Nephron progenitor cell (in vitro differentiated cells): ENCODE measurements around the gene MT1H.

ENCODE experiments used
- DNase-seq: peaks from one replicate; pipeline ENCODE4 v3.0.0; 2021
- H3K27ac Mint-ChIP-seq: 2 replicates; pipeline ENCODE4 v1.8.0; 2021; ENCODE audit warnings: mild to moderate bottlenecking, moderate library complexity, mixed read lengths
- H3K27me3 Mint-ChIP-seq: 2 replicates; pipeline ENCODE4 v1.8.0; 2021; ENCODE audit warnings: mild to moderate bottlenecking, low read depth, mixed read lengths; ENCODE audit not compliant: poor library complexity
- H3K36me3 Mint-ChIP-seq: 2 replicates; pipeline ENCODE4 v1.8.0; 2021; ENCODE audit warnings: low read depth, mixed read lengths
- H3K4me1 Mint-ChIP-seq: 2 replicates; pipeline ENCODE4 v1.8.0; 2021; ENCODE audit warnings: mixed read lengths
- H3K4me3 Mint-ChIP-seq: 2 replicates; pipeline ENCODE4 v1.8.0; 2021; ENCODE audit warnings: mild to moderate bottlenecking, moderate library complexity, mixed read lengths
- H3K9me3 Mint-ChIP-seq: 2 replicates; pipeline ENCODE4 v1.8.0; 2021; ENCODE audit warnings: mild to moderate bottlenecking, moderate library complexity, mixed read lengths
- TF ChIP-seq, protein P1 (sequence below): fragments of 200-600 bp; sonication (generic); IDR thresholded peaks from 2 replicates; pipeline ENCODE4 v1.5.0; 2021; ENCODE audit warnings: antibody characterized with exemption

MT1H gene

DNA sequence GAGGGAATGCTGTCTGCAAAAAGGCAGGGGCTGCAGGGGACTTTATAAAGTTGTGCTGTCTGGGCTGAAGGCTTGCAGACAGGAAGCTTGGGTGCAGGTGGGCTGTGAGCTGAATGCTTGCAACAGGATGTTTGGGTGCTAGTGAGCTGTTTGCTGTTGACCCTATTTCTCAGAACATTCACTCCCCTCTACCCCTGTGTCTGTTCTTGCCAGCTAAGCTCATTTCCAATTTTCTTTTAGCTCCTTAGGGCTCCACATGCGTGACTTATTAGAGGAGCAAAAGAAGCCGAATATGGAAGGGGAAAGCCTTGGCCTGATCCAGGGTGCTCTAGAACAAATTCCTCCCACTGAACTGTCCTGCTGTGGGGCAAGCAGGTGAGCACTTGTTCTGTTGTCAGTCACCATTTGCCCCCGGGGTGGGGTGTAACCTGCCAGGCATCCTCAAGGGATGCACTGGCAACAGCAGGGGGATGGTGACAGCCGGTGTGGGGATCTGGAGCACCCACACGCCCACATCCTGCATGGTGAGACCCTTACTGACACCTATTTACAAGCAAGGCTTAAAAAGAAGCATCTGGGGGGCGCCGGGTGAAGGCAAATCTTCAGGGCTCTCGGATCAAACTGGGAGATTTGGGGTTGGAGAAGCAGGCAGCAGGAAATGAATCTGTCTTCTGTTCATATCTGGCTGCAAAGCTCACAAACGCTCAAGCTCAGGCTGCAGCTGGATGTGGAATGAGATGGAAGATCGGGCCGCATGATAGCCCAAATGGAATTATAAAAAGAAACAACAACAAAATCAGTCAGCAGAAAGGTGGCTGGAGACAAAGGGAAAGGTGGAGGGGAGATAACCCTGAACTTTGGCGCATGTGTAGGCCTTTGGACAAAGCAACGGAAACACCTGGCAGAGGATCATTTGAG is 39.2 kb downstream of the MT1H start:
- peaks cover 53% of the 10 kb centered on the region for H3K27me3 Mint-ChIP-seq
- TF ChIP-seq, protein P1, sequence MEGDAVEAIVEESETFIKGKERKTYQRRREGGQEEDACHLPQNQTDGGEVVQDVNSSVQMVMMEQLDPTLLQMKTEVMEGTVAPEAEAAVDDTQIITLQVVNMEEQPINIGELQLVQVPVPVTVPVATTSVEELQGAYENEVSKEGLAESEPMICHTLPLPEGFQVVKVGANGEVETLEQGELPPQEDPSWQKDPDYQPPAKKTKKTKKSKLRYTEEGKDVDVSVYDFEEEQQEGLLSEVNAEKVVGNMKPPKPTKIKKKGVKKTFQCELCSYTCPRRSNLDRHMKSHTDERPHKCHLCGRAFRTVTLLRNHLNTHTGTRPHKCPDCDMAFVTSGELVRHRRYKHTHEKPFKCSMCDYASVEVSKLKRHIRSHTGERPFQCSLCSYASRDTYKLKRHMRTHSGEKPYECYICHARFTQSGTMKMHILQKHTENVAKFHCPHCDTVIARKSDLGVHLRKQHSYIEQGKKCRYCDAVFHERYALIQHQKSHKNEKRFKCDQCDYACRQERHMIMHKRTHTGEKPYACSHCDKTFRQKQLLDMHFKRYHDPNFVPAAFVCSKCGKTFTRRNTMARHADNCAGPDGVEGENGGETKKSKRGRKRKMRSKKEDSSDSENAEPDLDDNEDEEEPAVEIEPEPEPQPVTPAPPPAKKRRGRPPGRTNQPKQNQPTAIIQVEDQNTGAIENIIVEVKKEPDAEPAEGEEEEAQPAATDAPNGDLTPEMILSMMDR, result no peak
- H3K4me3 Mint-ChIP-seq, result no peak overlapping the region
- no peak for DNase-seq
- no peaks in the 10 kb centered on the region for H3K36me3 Mint-ChIP-seq
- H3K27ac Mint-ChIP-seq, result no peak overlapping the region
- H3K9me3 Mint-ChIP-seq, result peaks cover 5% of the 10 kb centered on the region
- no peaks in the 10 kb centered on the region for H3K4me1 Mint-ChIP-seq

DNA sequence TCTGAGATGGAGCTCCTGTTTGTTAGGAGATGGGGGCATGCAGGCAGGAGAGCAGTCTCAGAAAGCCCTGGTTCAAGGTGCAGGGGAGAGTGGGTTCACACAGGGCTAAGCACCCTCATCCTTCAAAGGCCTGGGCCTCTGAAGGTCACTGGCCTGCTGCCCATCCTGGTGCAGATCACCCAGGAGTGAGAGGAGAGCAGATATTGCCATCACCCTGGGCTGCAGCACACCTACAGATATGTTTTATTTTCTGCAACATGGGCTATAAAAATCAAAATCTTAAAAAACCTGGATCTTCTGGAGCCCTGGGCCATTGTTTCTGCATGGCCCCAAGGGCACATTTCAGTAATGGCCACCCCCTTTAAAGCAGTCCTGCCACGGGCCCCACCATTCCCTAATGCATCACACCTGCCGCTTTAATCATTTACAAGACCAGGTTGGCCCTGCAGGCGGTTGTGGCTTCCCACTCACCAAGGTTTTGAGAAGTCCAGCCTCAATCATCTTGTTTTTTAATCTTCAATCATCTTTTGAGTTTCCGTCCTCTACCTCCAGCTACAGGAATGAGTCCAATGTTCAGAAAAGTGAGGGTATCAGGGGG is 39.9 kb downstream of the MT1H start:
- Mint-ChIP-seq H3K27ac (no peak overlapping the region), H3K4me3 (no peak overlapping the region), H3K36me3 (no peaks in the 10 kb centered on the region), H3K4me1 (no peaks in the 10 kb centered on the region), H3K27me3 (peaks cover 53% of the 10 kb centered on the region), H3K9me3 (peaks cover 5% of the 10 kb centered on the region)
- DNase-seq, result no peak
- TF ChIP-seq, protein P1, result no peak

DNA sequence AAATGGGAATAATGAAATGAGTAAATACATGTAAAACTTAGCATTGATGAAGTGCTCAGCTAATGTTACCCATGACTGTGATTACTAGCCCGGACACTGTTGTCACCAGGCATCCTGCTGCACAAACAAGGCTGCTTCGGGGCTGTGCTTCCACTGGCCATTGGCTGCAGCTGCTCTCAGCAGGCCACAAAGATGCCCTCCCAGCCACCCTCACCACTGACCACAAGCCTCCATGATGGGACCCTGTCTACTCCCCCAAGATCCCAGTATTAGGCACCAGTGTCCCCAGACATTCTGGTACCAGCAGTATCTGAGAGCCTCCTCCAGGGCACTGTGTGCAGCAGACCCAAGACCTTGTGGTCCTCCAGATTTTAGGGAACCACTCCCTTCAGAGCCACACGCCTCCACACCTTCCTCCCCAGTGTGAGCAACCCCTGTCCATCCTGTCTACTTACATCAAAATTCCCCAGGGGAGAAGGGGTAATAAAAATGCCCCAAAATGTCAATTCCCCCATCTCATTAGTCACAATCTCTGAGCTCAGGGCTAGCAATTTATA is 40.6 kb downstream of the MT1H start:
- H3K4me3 Mint-ChIP-seq, result no peak overlapping the region
- no peaks in the 10 kb centered on the region for H3K36me3 Mint-ChIP-seq
- no peak overlapping the region for H3K27ac Mint-ChIP-seq
- TF ChIP-seq, protein P1, result no peak
- H3K9me3 Mint-ChIP-seq, result peaks cover 5% of the 10 kb centered on the region
- H3K4me1 Mint-ChIP-seq, result no peaks in the 10 kb centered on the region
- peaks cover 48% of the 10 kb centered on the region for H3K27me3 Mint-ChIP-seq
- DNase-seq, result no peak

DNA sequence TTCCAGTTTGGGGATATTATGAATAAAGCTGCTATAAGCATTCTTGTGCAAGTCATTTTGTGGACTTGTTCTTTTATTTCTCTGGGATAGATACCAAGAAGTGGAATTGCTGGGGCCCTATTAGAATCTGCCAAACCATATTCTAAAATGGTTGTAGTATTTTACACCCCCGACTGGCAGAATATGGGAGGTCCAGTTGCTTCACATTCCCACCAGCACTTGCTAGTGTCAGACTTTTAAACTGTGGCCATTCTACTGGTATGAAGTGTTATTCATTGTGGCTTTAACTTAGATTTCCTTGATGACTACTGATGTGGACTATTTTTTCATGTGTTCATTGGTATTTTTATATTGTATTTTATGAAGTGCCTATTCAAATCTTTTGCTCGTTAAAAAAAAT is 42.2 kb downstream of the MT1H start:
- Mint-ChIP-seq H3K36me3 (no peaks in the 10 kb centered on the region), H3K27ac (no peak overlapping the region), H3K27me3 (peaks cover 51% of the 10 kb centered on the region), H3K9me3 (peaks cover 5% of the 10 kb centered on the region), H3K4me1 (no peaks in the 10 kb centered on the region), H3K4me3 (no peak overlapping the region)
- TF ChIP-seq, protein P1, result no peak
- no peak for DNase-seq

DNA sequence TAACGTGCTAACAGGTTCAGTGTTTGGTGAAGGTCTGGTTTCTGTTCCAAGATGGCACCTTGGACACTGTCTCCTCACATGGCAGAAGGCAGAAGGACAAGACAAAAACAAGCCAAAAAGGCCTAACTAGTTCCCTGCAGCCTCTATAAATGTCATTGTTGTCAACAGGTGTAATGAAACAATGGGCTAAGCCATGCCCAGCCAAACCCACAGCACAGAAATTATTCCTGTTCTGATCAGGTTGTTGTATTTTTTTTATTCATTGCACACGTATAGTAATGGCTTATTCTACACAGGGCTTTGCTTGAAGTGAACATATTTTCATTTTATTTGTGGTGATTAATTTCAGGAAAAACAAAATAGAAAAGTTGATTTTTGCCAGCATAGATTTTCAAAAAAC is 44.2 kb downstream of the MT1H start:
- Mint-ChIP-seq H3K9me3 (peaks cover 5% of the 10 kb centered on the region), H3K27ac (no peak overlapping the region), H3K27me3 (peaks cover 45% of the 10 kb centered on the region), H3K36me3 (no peaks in the 10 kb centered on the region), H3K4me3 (no peak overlapping the region), H3K4me1 (no peaks in the 10 kb centered on the region)
- TF ChIP-seq, protein P1, result no peak
- no peak for DNase-seq
